ENCODE results near the gene FKBP8. TPM values are rescaled to one million over a fixed set of nuclear protein-coding genes. Genes with fewer than 3 reads are reported as not detected.
"Not testable (repeated sequence)": the region's sequence is repeated elsewhere in the genome, so short reads cannot be mapped to it uniquely, and the experiment has no call there.

Gene FKBP8
- polyA plus RNA-seq, 1 donor (not counting 4 experiments of a cell fraction or from before 2014, with no cell fraction given) = 115 TPM

DNA sequence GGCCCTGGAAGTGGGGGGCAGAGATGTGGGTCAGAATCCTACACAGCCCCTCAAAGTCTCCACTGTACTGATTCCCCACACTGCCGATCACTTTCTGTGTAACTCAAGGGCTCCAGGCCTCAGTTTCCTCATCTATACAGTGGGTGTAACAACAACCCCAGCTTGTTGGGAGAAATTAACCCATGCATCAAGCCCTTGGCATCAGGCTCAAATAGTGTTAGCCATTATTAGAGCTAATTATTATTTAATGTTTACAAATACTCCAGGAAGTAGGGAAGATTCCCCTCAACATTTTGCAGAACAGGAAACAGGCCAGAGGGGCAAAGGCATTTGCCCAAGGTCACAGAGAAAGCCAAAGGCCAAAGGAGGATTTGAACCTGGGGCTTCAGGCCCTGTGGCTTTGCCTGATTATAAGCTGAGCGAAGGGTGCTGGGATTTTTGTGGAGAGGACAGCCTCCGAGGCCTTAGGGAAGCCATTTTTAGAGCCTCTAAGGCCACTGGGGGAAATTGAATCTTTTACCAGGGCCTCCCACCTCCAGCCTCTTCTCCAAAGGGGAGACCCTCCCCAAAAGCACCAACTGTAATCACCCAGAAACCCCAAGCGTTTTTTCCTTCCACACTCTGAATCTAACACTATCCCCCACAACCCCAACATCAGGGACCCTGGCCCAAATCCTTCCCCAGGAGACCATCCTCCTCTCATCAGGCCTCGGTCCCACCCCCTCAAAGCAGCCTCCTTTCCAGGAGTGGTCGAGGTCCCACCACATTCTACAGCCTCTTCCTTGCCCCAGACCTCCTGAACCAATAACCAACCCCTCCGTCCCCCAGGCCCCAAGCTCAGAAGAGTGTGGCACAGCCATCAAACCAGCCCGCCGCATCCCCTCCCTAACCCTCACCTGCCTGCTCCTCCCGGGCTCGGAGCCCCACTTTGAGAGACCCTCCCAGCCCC lies 1.1 kb downstream of the FKBP8 start:
- dilution Hi-C loops (cut with MboI; ENCODE audit: extremely low pct_ligation_motif_present, low sequenced_read_pairs) = no loop called here
- Histone ChIP-seq H3K79me2 (ENCODE audit: control insufficient read depth, insufficient read depth, low read length) (peaks cover 13% of the 10 kb centered on the region), H3K9me3 (ENCODE audit: control insufficient read depth, low read depth, low read length) (no peaks in the 10 kb centered on the region), H3K9me1 (ENCODE audit: control insufficient read depth, extremely low read depth, insufficient read depth, low read length) (no peaks in the 10 kb centered on the region), H3K27me3 (ENCODE audit: control insufficient read depth, extremely low read depth, insufficient read depth, low read length) (no peaks in the 10 kb centered on the region), H3K4me2 (ENCODE audit: control insufficient read depth, extremely low read depth, insufficient read depth, low read depth, low read length) (peak overlapping the region; percentile 98), H2AFZ (ENCODE audit: control insufficient read depth, low read length) (peak overlapping the region; percentile 22), H3K4me3 (ENCODE audit: control insufficient read depth in 2 of 3, extremely low read depth in 1 of 3, insufficient read depth in 2 of 3, low read depth in 1 of 3, low read length in 3 of 3) (peak overlapping the region; percentile 74 to 84 (median 79)), H3K9ac (ENCODE audit: control insufficient read depth, extremely low read depth, insufficient read depth, low read length) (peak overlapping the region; percentile 80), H3K36me3 (ENCODE audit: control insufficient read depth in 2 of 2, extremely low read depth in 1 of 2, insufficient read depth in 2 of 2, low read length in 2 of 2) (peaks cover 15 to 23% of the 10 kb centered on the region in 2 experiments), H3K27ac (ENCODE audit: control insufficient read depth, insufficient read depth, low read length) (peak overlapping the region; percentile 52), H3K4me1 (ENCODE audit: control insufficient read depth, extremely low read depth, insufficient read depth, low read length) (peaks cover 11% of the 10 kb centered on the region), H4K20me1 (ENCODE audit: control insufficient read depth, extremely low read depth, insufficient read depth, low read length) (no peaks in the 10 kb centered on the region)
- TF ChIP-seq EZH2 (IDR thresholded peaks at IDR 0.05; ENCODE audit: low read length) = no peak
- TF ChIP-seq, protein P1, sequence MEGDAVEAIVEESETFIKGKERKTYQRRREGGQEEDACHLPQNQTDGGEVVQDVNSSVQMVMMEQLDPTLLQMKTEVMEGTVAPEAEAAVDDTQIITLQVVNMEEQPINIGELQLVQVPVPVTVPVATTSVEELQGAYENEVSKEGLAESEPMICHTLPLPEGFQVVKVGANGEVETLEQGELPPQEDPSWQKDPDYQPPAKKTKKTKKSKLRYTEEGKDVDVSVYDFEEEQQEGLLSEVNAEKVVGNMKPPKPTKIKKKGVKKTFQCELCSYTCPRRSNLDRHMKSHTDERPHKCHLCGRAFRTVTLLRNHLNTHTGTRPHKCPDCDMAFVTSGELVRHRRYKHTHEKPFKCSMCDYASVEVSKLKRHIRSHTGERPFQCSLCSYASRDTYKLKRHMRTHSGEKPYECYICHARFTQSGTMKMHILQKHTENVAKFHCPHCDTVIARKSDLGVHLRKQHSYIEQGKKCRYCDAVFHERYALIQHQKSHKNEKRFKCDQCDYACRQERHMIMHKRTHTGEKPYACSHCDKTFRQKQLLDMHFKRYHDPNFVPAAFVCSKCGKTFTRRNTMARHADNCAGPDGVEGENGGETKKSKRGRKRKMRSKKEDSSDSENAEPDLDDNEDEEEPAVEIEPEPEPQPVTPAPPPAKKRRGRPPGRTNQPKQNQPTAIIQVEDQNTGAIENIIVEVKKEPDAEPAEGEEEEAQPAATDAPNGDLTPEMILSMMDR (optimal IDR thresholded peaks at IDR 0.05 in 1 of 3, IDR thresholded peaks at IDR 0.05 in 1 of 3, conservative IDR thresholded peaks at IDR 0.05 in 1 of 3; ENCODE audit: extremely low read depth in 1 of 3, insufficient read depth in 2 of 3, low read length in 3 of 3) = no peak
- FAIRE-seq (no peak), DNase-seq (ENCODE audit: low read depth, low spot score) (no peak)

DNA sequence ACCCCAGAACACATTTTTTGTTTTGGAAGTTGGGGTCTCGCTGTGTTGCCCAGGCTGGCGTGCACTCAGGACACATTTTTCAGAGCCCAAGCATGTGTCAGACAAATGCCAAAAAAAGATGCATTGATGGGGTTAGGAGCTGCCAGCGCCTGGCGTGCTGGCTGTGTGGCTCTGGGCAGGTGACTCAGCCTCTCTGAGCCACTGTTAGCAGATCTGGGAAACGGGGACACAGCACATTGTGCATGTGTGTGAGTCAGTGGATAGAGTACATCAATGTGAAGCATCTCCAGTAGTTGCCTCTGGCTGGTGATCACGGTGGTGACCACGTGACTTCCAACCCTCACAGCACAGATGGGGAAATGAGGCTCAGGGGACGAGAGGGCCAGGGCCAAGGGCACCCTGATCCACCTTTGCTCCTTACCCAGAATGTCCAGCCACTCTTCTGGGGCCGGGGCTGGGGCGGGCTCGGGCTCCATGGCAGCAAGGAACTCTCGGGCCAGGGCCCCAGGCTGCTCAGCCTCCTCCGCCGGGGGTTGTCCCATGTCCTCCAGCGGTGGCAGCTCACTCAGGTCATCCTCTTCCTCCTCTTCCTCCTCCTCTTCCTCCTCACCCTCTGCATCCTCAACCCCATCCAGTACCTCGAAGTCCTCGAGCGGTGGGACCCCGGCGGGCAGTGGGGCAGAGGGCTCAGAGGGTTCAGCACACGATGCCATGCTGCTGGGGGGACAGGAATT lies 1.9 kb downstream of the FKBP8 start:
- no peak overlapping the region for H2AFZ ChIP-seq (ENCODE audit: control insufficient read depth, low read length)
- no peak overlapping the region for H3K4me3 ChIP-seq (ENCODE audit: control insufficient read depth in 2 of 3, extremely low read depth in 1 of 3, insufficient read depth in 2 of 3, low read depth in 1 of 3, low read length in 3 of 3)
- H3K9ac ChIP-seq (ENCODE audit: control insufficient read depth, extremely low read depth, insufficient read depth, low read length) = no peak overlapping the region
- peaks cover 22 to 31% of the 10 kb centered on the region in 2 experiments for H3K36me3 ChIP-seq (ENCODE audit: control insufficient read depth in 2 of 2, extremely low read depth in 1 of 2, insufficient read depth in 2 of 2, low read length in 2 of 2)
- no peak overlapping the region for H3K27ac ChIP-seq (ENCODE audit: control insufficient read depth, insufficient read depth, low read length)
- DNase-seq (ENCODE audit: low read depth, low spot score) = no peak
- H3K9me1 ChIP-seq (ENCODE audit: control insufficient read depth, extremely low read depth, insufficient read depth, low read length) = no peaks in the 10 kb centered on the region
- TF ChIP-seq, protein P1 (optimal IDR thresholded peaks at IDR 0.05 in 1 of 3, IDR thresholded peaks at IDR 0.05 in 1 of 3, conservative IDR thresholded peaks at IDR 0.05 in 1 of 3; ENCODE audit: extremely low read depth in 1 of 3, insufficient read depth in 2 of 3, low read length in 3 of 3) = no peak
- no peak for TF ChIP-seq EZH2 (IDR thresholded peaks at IDR 0.05; ENCODE audit: low read length)
- peaks cover 11% of the 10 kb centered on the region for H3K4me1 ChIP-seq (ENCODE audit: control insufficient read depth, extremely low read depth, insufficient read depth, low read length)
- H4K20me1 ChIP-seq (ENCODE audit: control insufficient read depth, extremely low read depth, insufficient read depth, low read length) = no peaks in the 10 kb centered on the region
- peaks cover 13% of the 10 kb centered on the region for H3K79me2 ChIP-seq (ENCODE audit: control insufficient read depth, insufficient read depth, low read length)
- dilution Hi-C loops (cut with MboI; ENCODE audit: extremely low pct_ligation_motif_present, low sequenced_read_pairs) = no loop called here
- no peaks in the 10 kb centered on the region for H3K27me3 ChIP-seq (ENCODE audit: control insufficient read depth, extremely low read depth, insufficient read depth, low read length)
- H3K9me3 ChIP-seq (ENCODE audit: control insufficient read depth, low read depth, low read length) = no peaks in the 10 kb centered on the region
- H3K4me2 ChIP-seq (ENCODE audit: control insufficient read depth, extremely low read depth, insufficient read depth, low read depth, low read length) = no peak overlapping the region
- FAIRE-seq = no peak

DNA sequence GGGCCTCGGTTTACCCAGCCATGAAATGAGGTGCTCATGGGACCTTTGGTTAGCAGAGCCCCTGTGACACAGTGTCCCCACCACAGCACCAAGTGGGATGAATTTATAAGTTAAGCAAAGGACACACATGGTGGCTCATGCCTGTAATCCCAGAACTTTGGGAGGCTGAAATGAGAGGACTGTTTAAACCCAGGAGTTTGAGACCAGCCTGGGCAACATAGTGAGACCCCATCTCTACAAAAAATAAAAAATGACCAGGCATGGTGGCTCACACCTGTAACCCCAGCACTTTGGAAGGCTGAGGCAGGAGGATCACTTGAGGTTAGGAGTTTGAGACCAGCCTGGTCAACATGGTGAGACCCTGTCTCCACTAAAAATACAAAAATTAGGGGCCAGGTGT lies 3.2 kb downstream of the FKBP8 start:
- H3K9ac ChIP-seq (ENCODE audit: control insufficient read depth, extremely low read depth, insufficient read depth, low read length); H3K9me3 ChIP-seq (ENCODE audit: control insufficient read depth, low read depth, low read length); dilution Hi-C loops (cut with MboI; ENCODE audit: extremely low pct_ligation_motif_present, low sequenced_read_pairs); H3K27ac ChIP-seq (ENCODE audit: control insufficient read depth, insufficient read depth, low read length); DNase-seq (ENCODE audit: low read depth, low spot score); H3K4me2 ChIP-seq (ENCODE audit: control insufficient read depth, extremely low read depth, insufficient read depth, low read depth, low read length); FAIRE-seq; H3K27me3 ChIP-seq (ENCODE audit: control insufficient read depth, extremely low read depth, insufficient read depth, low read length); H3K4me3 ChIP-seq (ENCODE audit: control insufficient read depth in 2 of 3, extremely low read depth in 1 of 3, insufficient read depth in 2 of 3, low read depth in 1 of 3, low read length in 3 of 3); H2AFZ ChIP-seq (ENCODE audit: control insufficient read depth, low read length); H4K20me1 ChIP-seq (ENCODE audit: control insufficient read depth, extremely low read depth, insufficient read depth, low read length); H3K9me1 ChIP-seq (ENCODE audit: control insufficient read depth, extremely low read depth, insufficient read depth, low read length): not testable (repeated sequence)
- Histone ChIP-seq H3K36me3 (ENCODE audit: control insufficient read depth in 2 of 2, extremely low read depth in 1 of 2, insufficient read depth in 2 of 2, low read length in 2 of 2) (peaks cover 22 to 38% of the 10 kb centered on the region in 2 experiments), H3K79me2 (ENCODE audit: control insufficient read depth, insufficient read depth, low read length) (peaks cover 13% of the 10 kb centered on the region), H3K4me1 (ENCODE audit: control insufficient read depth, extremely low read depth, insufficient read depth, low read length) (peaks cover 11% of the 10 kb centered on the region)

Data from keratinocyte (primary cell).